Putamen (tissue), 1 donor: ENCODE data around the gene FBXL4.

Experiments used
- DNase-seq: peaks from one replicate; pipeline ENCODE4 v3.0.0-alpha.2; 2016; ENCODE audit warnings: low spot score

The FBXL4 gene

DNA sequence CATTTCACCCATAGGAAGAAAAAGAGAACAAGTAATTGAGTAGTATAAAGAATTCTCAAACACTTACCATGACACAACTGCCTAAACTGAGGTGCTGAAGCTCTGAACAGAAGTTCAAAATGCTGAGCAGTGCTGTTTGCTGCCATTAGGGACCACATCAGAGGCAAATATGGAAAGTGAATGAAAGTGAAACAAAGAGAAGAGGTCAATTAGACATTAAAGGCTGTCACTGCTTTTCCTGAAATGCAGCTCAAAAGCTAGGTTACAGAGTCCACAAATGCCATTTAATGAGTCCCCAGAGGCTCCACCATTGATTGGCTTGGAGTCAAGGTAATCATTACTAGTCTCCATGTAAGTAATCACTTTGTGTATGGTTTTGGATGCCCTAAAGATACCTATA, 67.3 kb downstream of the FBXL4 start:
- DNase-seq = no peak

DNA sequence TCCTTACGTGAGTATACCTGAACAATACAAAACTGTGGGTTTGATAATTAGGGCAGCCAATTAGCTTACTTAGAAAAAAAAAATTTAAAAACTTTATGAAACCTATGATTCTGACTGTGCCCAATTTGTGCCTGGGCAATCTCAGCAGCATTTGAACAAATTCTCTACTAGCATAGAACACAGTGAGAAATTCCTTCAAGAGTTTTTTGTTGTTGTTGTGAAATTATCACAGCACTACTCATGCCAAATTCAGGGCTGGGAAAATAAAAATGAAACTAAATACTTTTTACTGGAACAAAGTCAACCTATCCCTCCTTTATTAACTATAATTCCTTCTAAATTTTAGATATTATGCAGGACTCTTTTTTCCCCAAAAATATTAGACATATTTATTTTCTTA, 70.5 kb downstream of the FBXL4 start:
- DNase-seq = no peak

DNA sequence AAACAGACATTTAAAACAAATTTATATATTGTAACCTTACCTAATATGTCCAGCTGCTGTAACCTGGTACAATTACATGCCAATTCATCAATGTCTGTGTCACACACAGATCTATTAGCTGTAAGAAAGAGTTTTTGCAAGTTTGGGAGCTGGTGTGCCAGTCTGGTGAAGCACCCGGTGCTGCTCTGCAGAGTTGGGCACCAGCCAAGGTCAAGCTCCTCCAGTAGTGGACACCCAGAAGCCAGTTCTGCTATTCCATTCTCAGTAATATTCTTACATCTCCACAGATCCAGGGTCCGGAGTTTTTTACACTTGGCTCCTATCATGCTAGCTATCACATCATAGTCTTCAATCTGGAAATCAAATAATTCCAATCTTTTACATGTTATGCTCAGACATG, 72.4 kb downstream of the FBXL4 start:
- DNase-seq = peak; percentile 17

DNA sequence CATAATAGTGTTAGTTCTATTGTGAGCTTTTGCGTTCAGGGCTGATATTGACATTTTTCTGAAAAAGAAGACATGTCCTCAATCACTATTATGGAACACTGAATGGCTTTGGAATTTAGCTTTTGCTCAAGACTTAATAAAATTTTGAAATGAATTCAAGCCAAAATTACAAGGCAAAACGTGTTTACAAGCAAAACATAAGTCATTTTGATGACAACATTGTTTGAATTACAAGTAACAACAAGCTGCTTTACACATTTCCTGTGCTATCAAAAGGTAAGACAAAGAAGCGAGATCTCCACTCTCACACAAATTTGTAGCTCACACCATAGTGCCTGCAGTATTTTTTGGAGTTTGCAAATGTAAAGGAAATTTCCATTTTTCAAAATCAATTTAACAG, 75.9 kb downstream of the FBXL4 start:
- no peak for DNase-seq

DNA sequence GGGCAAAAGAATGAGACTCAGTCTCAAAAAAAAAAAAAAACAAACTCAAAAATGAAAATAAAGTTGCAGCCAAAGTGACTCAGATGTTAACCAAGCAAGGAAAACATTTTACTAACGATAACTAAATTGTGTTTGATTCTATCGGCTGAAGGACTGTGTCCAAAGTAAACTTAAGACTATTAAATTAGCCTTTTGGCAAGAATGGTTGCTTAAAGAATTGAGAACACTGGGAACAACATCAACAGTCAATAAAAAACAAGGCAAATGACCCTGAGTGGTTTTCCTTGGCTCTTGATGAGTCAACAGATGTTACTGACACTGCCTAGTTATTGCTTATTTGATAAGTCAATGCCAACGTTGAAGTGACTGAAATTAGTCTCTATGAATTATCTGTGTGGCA, 76.7 kb downstream of the FBXL4 start:
- no peak for DNase-seq

DNA sequence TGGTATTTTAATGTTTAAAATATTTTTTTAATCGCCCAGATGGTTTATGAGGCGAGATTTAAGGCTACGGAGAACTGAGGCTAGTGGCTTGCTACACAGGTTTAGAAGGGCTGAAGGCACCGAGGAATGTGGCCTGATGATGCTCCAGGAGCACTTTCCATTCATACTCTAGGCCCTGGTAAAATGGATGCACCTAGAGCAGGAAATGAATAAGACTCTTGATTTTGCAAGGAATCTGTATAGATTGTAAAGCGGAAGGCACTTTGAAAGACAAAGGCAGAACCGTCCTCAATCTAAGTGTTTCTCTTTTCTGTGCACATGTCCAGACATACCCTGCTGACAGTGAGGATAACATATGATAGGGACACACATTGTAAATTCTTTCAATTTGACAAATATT, 83.2 kb downstream of the FBXL4 start:
- no peak for DNase-seq

DNA sequence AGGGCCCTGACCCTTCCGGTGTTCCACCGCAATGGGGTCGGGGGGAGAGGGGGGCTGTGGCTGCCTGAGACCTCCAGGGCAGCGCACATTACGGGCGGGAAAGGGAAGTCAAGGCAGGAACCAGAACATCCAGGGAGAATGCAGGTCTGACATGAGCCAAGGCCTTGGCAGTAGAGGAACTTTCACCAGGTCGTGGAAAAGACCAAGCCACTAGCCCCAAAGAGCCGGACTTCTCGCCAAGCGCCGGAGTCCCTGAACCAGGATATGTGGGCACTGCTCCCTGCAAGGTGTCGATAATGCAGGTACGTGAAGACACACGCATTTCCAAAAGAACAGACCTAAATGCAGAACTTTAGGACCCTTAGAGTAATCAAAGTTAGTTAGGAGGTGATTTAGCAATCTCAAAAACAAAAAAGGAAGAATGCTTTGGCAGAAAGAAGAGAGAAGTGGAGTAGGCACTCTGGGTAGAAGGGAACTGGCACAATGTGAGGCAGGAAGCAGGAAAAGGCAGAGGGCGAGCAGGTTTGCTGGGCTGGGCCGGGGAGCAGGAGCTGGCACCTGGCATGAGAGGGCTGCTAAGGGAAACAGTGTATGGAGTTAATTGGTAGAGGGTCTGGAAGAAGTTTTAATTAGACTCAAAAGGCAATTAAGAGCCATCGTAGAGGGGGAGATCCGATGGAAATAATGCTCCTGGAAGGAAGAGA, 99.1 kb downstream of the FBXL4 start:
- no peak for DNase-seq

DNA sequence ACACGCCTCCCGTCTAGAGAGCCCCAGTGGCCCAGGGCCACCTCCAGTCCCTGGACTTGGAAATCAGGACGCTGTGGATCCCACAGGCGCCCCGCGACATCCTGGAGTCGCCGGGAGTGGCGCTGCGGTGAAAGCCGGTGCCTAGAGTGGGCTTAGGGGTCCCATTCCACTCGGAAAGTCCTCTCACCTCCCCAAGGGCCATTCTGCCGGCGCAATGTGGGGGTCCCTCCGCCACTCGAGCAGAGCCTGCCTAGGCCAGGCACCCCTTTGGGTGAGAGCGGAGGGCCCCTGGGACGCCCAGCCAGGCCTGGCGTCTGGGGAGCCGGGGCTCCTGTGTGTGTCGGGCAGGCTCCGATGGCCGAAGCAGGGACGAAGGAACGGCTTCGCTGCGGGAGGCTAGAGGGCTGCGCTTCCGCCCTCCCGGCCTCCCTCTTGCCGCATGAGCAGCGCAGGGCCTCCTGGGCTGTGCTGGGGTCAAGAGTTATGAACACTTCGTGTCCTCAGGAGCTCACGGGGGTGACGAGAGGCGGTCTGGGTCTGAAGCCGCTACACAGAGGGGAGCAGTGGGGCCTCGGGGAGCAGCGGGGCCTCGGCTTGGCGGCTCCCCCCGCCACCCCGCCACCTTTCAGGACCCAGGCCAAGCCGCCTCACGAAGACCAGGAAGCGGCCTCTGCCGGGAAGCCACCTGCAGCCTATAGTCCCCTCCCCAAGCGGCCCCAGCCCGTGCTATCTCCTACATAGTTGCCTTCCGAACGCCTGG, 99.8 kb downstream of the FBXL4 start:
- no peak for DNase-seq

DNA sequence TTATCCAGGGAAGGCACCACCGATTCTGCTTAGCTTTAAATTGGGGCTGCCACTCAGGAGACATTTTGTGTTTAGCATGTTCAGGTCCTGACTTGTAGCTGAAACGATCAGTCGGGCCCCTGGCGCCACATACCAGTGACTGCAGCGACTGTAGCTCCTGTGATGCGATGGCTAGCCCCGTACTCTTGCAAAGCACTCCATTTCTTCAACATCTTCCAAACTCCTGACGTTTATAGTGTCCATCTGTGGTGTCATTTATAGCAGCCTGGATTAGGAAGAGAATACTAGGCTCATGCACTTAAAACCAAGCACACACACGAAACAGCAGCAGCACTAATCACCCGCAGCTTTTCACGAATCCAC, 100.3 kb downstream of the FBXL4 start:
- DNase-seq = no peak

DNA sequence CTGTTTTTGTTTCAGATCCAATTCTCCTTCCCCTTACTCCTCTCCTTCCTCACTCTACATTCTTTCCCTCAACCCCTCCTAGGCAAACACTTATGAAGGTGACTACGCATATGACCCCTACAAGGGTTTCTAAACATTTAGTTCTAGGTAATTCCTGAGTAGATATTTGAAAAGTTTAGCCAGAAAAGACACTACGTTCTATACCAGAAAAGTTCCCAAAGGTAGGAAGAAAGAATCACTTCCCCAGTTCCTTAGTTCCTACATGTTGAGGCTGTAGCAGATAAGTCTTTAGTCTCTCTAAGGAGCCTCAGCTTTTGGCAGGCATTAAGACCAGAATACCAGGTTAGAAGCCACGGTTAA, 101.7 kb downstream of the FBXL4 start:
- DNase-seq = no peak

DNA sequence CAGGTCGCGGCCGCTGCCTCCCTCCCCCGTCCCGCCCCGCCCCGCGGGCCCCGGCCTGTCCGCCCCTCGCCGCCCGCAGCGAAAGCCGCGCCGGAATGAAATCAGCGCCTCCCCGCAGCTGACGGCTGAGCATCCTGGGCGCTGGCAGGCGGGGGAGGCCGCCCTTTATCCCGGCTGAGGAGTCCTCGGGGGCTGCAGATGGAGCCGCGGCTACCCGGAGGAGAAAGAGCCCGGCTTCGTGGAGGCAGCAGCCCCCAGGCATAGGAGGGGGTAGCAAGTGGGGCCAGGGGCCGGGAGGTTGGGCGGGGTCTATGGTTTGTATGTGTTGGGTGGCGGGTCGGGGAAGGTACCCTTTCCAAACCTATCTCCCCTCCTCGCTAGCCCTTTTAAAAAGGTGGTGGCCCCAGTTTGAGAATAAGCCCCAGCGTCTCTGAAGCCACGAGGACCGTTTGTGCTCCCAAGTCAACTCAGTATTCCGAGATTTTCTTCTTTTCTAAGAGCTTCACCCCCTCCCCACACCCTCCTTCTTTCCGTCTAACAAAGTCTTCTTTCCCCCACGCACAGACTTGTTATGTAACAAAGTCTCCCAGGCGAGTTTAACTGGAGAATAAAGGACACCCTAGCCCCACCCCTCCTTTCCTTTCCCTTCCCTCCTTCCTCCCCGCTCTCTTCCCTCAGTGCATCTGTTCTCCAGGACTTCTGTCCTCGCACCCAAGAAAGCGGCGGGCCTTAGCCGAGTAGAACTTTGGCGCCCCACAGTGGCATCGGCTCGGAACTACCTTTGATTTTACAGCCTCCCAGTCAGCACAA, 102.3 kb downstream of the FBXL4 start:
- DNase-seq = peak; percentile 95

DNA sequence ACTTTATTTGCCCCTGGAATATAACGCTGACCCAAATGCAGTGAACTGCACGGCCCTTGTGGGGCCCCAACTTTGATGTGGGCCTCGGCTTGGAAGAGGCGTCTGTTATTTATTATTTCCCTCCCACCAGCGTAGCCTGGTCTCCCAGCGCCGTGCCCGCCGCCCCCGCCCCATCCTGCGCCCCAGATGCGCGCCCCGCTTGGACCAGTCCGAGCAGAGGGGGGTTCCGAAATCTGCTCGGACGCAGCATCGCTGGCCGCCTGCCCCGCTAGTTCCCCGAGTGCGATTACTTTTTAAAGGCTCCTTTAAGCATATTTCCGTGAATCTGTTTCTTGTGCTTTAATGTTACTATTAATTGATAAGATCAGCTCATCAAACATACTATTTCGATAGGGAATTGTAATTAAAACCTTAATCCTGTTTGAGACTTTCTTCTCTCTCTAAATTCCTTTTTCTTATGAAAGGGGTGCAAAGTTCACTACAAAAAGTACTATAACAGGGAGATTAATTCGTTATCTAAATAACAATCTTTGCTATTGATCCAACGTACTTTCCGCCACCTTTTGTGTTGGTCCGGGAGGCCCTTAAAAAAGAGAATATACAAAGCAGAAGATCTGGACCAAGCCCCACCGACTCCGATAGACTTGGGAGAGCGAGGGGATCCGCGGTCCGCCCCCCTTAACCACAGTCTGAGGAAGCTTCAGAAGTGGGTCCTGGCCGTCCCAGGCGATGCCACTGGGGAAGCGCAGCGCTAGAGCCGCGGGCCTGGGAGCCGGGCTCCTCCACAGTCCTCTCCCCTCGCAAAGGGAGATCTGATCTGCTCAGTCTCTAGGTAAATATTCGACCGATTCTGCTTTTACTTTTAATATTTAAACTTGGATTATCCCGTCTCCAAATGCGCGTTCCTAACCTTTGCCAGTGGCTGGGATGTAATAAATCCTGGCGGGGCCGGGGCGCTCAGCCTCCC, 103.2 kb downstream of the FBXL4 start:
- peak; percentile 40 for DNase-seq

DNA sequence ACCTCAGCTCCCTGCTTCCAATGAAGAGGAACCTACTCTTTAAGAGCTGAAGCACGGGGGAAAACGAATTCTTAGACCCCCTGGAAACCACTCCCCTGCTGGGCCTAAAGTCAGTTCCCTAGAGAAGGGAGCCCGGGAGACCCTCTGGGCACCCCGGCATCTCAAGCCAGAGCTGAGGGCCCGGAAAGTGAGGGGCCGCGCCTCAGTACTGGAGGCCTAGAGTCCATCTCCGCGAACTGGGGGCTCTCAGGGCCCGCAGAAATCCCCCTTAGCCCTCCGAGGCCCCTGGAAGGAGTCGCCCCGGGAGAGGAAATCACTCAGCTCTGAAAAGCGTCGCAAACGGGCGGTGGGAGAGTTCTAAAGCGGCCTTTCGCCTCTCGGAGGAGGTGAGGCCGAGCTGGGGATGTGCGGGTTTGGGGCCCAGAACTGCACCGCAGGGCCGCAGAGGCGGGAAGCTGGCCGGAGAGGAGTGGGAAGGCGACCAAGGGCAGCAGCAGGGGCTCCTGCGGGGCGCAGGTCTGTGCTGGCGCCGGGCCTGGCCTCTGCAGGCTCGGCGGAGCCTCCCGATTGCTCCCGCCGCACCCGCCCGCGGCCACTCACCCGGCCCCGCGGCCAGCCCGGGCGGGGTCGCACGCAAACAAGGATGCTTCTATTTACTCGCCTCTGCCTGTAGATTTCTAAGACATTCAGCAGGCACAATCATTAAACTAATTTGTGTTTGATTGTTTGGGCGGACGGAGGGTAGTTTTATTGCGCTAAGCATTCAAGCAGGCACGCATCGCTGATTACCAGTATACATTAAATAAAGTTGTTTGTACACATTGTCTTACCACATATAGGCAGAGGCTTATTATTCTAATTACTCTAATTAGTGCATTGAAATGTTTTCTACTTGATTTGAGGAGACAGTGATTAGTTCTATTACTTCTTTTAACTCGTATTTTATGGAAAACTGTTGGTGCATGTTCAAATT, 104.2 kb downstream of the FBXL4 start:
- DNase-seq = peak; percentile 42

DNA sequence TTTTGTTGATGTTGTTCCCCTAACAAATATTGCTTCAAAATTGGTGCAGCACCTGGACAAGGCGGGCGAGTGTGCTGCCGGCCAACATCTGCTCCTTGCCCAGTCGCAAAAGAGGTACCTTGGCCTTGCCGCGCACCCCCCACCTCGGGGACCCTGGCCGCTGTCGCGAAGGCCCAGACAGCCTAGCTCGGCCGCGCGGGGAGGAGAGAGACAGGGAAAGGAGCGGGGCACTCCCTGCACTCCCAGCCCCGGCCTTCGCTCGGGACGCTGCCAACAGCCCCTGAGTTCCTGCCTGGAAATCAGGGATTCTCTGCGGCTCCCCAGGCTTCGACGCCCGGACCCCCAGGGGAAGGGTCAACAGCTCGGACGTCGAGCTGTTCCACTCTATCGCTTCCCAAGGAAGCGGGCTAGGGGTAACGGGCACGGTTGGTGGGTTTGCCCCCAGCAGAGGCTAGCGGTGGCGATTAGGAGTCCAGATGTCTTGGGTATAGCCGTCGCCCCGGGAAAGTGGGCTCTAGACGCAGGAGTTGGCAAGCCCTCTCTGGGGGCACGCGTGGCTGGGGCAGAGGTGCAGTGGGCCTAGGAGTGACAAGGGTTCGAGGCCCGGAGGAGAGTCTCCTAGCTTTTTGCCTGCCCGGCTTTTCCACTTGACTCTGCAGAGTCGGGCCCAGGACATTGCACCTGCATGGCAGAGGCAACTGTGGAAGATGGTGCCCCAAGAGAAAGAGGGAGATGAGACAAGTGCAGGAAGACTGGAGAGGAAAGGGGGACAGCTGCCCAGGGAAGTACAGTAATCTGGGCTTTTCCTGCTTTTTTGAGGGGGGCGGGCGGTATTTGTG, 105.2 kb downstream of the FBXL4 start:
- no peak for DNase-seq

DNA sequence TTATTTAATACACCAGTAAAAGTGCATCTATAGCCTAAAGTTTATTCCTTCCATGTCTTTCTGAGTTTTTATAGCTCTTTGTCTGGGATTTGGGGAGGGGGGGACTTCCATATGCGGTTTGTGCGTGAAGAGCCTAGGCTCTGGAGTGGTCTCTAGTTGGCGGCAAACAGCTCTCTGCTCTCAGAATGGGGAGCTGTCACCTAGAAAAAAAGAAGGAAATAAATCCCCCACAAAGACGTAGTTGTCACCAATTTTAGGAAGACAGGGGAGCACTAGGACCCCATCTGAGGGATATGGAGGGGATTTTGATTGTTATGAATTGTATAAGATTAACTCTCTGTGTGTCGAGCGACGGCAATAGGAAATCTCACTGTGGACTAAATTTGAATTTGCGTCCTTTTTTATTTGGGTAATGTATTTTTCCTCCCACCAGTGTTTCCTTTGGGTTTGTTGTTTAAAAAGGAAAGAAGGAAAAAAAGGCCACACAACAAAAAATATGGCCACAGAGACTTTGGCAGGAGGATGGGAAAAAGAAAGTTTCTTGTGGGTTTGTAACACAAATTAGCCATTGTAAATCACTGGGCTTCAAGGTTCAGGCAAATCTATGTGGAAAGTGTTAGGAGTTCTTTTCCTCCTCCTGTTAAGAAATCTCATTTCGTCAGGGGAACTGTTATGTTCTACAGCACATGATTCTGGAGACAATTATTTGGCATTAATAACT, 106.0 kb downstream of the FBXL4 start:
- DNase-seq = no peak

DNA sequence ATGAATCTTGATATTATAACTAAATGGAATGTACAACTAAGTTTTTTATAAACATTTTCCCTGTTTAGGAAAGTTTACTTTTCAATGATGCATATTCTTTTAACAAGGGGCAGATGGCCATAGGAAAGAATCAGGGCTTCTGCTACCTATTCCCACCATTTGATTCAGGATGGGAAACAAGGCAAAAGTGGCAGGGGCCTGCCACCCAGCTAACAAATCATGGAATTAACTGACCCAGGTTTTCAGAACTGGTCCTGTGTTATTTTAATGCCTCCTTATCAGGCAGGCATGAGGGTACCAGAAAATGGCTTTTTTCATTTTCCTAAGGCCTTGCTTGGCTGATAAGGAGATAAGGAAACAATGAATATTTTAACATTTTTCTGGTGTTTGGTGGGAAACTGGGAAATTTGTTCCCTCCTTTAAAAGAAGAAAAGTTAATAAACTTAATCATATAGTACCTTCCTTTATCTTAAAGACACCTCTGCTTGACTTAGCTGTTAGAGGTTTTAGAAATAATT, 106.7 kb downstream of the FBXL4 start:
- DNase-seq = no peak

DNA sequence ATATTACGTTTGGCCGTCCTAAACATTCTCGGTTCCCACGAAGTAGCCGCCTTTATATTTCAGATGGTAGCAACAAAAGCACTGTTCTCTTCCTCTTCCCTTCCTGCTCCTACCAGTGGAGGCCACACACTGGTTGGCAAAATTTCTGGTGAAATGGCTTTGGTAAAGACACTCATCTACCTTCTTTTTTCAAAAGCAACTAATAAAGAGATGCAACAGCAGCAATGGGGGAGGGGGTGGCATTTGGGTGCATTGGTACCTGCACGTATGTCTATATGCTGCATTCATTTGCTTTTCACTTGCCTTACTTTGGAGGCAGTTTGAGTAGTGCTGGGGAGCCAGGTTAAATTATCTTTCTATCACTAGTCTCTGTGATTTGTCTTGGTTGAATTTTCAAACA, 107.4 kb downstream of the FBXL4 start:
- DNase-seq = no peak

DNA sequence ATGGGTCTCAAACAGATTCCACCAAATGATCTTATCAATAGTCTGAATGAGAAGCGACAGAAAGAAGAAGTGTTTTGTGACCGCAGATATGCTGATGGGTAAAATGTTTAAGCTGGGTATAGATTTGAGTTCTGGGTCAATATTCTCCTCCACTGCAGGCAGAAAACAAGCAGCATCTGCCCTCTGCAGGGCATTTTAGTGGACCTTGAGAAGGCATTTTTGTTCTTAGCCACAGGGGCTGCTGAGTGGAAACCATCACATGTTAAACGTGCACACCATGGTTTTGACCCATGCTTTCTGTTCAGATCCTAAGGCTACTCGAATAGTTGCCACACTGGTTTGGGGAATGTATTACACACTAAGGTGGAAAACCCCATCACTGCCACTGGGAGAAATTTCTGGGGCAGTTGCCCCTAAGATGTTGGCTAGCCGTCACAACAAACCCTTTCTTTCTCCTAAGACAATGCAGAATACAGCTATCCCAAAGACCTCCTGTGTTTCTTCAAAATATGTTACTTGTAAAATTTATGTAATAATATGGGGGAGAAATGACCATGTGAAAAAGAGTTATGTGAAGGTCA, 107.9 kb downstream of the FBXL4 start:
- peak; percentile 81 for DNase-seq
